Measurements from ENCODE around the gene CDK10. TPM values are rescaled to one million over a fixed set of nuclear protein-coding genes. Genes with fewer than 3 reads are reported as not detected.

CDK10 gene
- total RNA-seq, 1 experiment from 2014 or later = 76.6 TPM

DNA sequence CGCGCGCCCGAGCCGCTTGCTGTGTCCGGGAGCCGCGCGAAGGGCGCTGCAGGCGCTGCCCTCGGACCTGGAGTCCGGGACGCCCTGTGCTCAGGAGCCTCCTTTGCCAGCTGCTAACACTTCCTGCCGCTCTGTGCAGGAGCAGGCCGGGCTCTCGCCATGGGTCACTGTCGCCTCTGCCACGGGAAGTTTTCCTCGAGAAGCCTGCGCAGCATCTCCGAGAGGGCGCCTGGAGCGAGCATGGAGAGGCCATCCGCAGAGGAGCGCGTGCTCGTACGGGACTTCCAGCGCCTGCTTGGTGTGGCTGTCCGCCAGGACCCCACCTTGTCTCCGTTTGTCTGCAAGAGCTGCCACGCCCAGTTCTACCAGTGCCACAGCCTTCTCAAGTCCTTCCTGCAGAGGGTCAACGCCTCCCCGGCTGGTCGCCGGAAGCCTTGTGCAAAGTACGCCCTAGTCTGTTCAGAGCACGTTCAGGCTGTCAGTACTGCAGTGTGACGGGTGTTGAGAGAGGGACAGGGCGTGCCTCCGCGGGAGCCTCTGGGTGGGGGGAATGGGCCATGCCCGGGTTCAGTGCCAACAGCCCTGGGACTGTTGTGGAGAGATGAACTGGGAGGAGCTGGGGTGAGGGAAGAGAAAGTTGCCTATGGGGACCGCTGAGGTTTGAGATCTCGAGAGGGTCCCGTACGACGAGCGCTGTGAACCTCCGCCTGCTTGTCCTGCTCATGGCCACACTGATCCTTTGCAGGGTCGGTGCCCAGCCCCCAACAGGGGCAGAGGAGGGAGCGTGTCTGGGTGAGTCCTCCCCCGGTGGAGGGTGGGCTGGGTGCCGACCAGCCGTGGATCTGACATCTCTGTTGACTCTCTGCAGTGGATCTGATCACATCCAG, 36.1 kb downstream of the CDK10 start:
- Histone ChIP-seq H2AFZ (peak overlapping the region; percentile 71), H4K20me1 (ENCODE audit: insufficient read depth) (peaks cover 22% of the 10 kb centered on the region), H3K27me3 (ENCODE audit: insufficient read depth, low read depth) (no peaks in the 10 kb centered on the region), H3K36me3 (ENCODE audit: low read depth) (no peaks in the 10 kb centered on the region), H3F3A (ENCODE audit: insufficient read depth, low read depth) (peaks cover 54% of the 10 kb centered on the region; the same call in 1 of the 2 replicates), H3K9me3 (ENCODE audit: insufficient read depth, low read depth) (no peaks in the 10 kb centered on the region), H3K4me3 (peak overlapping the region; percentile 93), H3K79me2 (ENCODE audit: low read depth) (peaks cover 25% of the 10 kb centered on the region), H3K4me2 (peak overlapping the region; percentile 95), H3K9me2 (ENCODE audit: insufficient read depth) (no peaks in the 10 kb centered on the region), H3K27ac (peak overlapping the region; percentile 45), H3K4me1 (replicated peaks; ENCODE audit: insufficient read depth) (peaks cover 29% of the 10 kb centered on the region)
- no peak for TF ChIP-seq EZH2 (IDR thresholded peaks at IDR 0.05; ENCODE audit: low read depth)
- TF ChIP-seq, protein P1, sequence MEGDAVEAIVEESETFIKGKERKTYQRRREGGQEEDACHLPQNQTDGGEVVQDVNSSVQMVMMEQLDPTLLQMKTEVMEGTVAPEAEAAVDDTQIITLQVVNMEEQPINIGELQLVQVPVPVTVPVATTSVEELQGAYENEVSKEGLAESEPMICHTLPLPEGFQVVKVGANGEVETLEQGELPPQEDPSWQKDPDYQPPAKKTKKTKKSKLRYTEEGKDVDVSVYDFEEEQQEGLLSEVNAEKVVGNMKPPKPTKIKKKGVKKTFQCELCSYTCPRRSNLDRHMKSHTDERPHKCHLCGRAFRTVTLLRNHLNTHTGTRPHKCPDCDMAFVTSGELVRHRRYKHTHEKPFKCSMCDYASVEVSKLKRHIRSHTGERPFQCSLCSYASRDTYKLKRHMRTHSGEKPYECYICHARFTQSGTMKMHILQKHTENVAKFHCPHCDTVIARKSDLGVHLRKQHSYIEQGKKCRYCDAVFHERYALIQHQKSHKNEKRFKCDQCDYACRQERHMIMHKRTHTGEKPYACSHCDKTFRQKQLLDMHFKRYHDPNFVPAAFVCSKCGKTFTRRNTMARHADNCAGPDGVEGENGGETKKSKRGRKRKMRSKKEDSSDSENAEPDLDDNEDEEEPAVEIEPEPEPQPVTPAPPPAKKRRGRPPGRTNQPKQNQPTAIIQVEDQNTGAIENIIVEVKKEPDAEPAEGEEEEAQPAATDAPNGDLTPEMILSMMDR (conservative IDR thresholded peaks at IDR 0.05) = no peak
- POLR2A ChIA-PET (ENCODE audit: unreplicated experiment) = interaction anchor here (0.7 kb wide), 1 partner anchor 34 kb away, joined by 4 read pairs; no protein-coding TSS in a partner anchor
- DNase-seq = peak; percentile 75 to 82
- intact Hi-C loops (cut with micrococcal nuclease; ENCODE audit: unreplicated experiment) = no loop called here
- CTCF ChIA-PET = interaction anchor here (0.9 kb wide), 1 partner anchor 23 kb away, joined by 3 read pairs; no protein-coding TSS in a partner anchor
- BruUV-seq (replicated peaks) = TSS peak; percentile 0

- no peaks in the 10 kb centered on the region for H3K9me2 ChIP-seq (ENCODE audit: insufficient read depth)
- peaks cover 25% of the 10 kb centered on the region for H3K79me2 ChIP-seq (ENCODE audit: low read depth)
- H3K9me3 ChIP-seq (ENCODE audit: insufficient read depth, low read depth) = no peaks in the 10 kb centered on the region
- peak overlapping the region; percentile 95 for H3K4me2 ChIP-seq
- ChIA-PET POLR2A (ENCODE audit: unreplicated experiment) (interaction anchor here (0.7 kb wide), 1 partner anchor 34 kb away, joined by 4 read pairs; no protein-coding TSS in a partner anchor), CTCF (interaction anchor here (0.9 kb wide), 1 partner anchor 24 kb away, joined by 3 read pairs; no protein-coding TSS in a partner anchor)
- TF ChIP-seq, protein P1 (conservative IDR thresholded peaks at IDR 0.05) = no peak
- no peak for TF ChIP-seq EZH2 (IDR thresholded peaks at IDR 0.05; ENCODE audit: low read depth)
- H3K4me3 ChIP-seq = peak overlapping the region; percentile 93; the same call in 1 of the 2 replicates
- no TSS peak for BruUV-seq (replicated peaks)
- DNase-seq = peak in 1 of 2 experiments; percentile 33
- H3K4me1 ChIP-seq (replicated peaks; ENCODE audit: insufficient read depth) = peaks cover 23% of the 10 kb centered on the region
- no peaks in the 10 kb centered on the region for H3K36me3 ChIP-seq (ENCODE audit: low read depth)
- H3K27ac ChIP-seq = no peak overlapping the region
- H3F3A ChIP-seq (ENCODE audit: insufficient read depth, low read depth) = peaks cover 48% of the 10 kb centered on the region; the same call in 1 of the 2 replicates
- H4K20me1 ChIP-seq (ENCODE audit: insufficient read depth) = peaks cover 22% of the 10 kb centered on the region
- intact Hi-C loops (cut with micrococcal nuclease; ENCODE audit: unreplicated experiment) = no loop called here
- no peak overlapping the region for H2AFZ ChIP-seq
- no peaks in the 10 kb centered on the region for H3K27me3 ChIP-seq (ENCODE audit: insufficient read depth, low read depth)
Observed at GRCh38 chr16:89723279-89724250, 37.1 kb downstream of the CDK10 start.

Data from PC-9 (cell line).